CD4-positive, alpha-beta T cell (primary cell): ENCODE measurements around the gene PDE4B. TPM values are rescaled to one million over a fixed set of nuclear protein-coding genes. Genes with fewer than 3 reads are reported as not detected.

Experiments used
- ATAC-seq: fragments of 200-7000 bp; cut with Tn5 transposase; one replicate; pipeline ENCODE4 v1.10.0; 2022; ENCODE audit warnings: mild to moderate bottlenecking; ENCODE audit not compliant: poor library complexity
- CTCF ChIA-PET: fragments of 350-600 bp; sonication (Branson Sonifier 250); formaldehyde crosslinking; loops from one replicate; lab custom pipeline; 2021; ENCODE audit warnings: antibody characterized with exemption, inconsistent platforms; lab: Charles Lee
- POLR2A ChIA-PET: fragments of 350-600 bp; sonication (Branson Sonifier 250); formaldehyde crosslinking; loops from one replicate; lab custom pipeline; 2021; ENCODE audit warnings: antibody characterized with exemption, inconsistent platforms; lab: Charles Lee
- DNase-seq, 14 experiments: peaks; one replicate each; pipeline ENCODE4 v3.0.0-alpha.2; 2013 to 2020; ENCODE audit warnings: mixed read lengths in 2 of 14
- H3K27ac ChIP-seq, 2 donors: one replicate each; pipeline versions ENCODE4 v1.5.1 to v1.7.0; 2013; ENCODE audit warnings: low read length in 2 of 2, low read depth in 1 of 2, mild to moderate bottlenecking in 1 of 2
- H3K27me3 ChIP-seq, 2 experiments: 1 replicate in 1 of 2; 2 replicates in 1 of 2; pipeline versions ENCODE4 v1.6.1 to v1.7.0; 2013; ENCODE audit warnings: low read length in 2 of 2, control low read depth in 1 of 2, mild to moderate bottlenecking in 1 of 2, moderate library complexity in 1 of 2; ENCODE audit not compliant: insufficient read depth in 2 of 2, control insufficient read depth in 1 of 2
- H3K36me3 ChIP-seq: one replicate; pipeline ENCODE4 v1.6.1; 2013; ENCODE audit warnings: low read length, control low read depth; ENCODE audit not compliant: insufficient read depth
- H3K4me1 ChIP-seq: one replicate; pipeline ENCODE4 v1.6.1; 2013; ENCODE audit warnings: low read length, control low read depth; ENCODE audit not compliant: insufficient read depth
- H3K4me3 ChIP-seq: one replicate; pipeline ENCODE4 v1.5.1; 2013; ENCODE audit warnings: mild to moderate bottlenecking, low read length, moderate library complexity
- H3K9me3 ChIP-seq, 2 experiments: 1 replicate in 1 of 2; 2 replicates in 1 of 2; pipeline versions ENCODE4 v1.6.1 to v1.7.0; 2013; ENCODE audit warnings: low read length in 2 of 2, mild to moderate bottlenecking in 2 of 2, control low read depth in 1 of 2, moderate library complexity in 1 of 2; ENCODE audit not compliant: control insufficient read depth in 1 of 2, insufficient read depth in 1 of 2
- H3K27ac Mint-ChIP-seq: one replicate; pipeline ENCODE4 v1.8.0; 2020; ENCODE audit warnings: mixed read lengths
- H3K27me3 Mint-ChIP-seq: one replicate; pipeline ENCODE4 v1.8.0; 2021; ENCODE audit warnings: mixed read lengths
- H3K36me3 Mint-ChIP-seq: one replicate; pipeline ENCODE4 v1.8.0; 2021; ENCODE audit warnings: low read depth, mixed read lengths
- H3K4me1 Mint-ChIP-seq: one replicate; pipeline ENCODE4 v1.8.0; 2021; ENCODE audit warnings: low read depth, mixed read lengths
- H3K4me3 Mint-ChIP-seq: one replicate; pipeline ENCODE4 v1.8.0; 2020; ENCODE audit warnings: mild to moderate bottlenecking, mixed read lengths
- H3K9me3 Mint-ChIP-seq: one replicate; pipeline ENCODE4 v1.8.0; 2020; ENCODE audit warnings: mixed read lengths
- CTCF ChIP-seq: fragments of 200-600 bp; IDR thresholded peaks from one replicate; pipeline ENCODE4 v1.8.0; 2022; ENCODE audit warnings: antibody characterized with exemption, mild to moderate bottlenecking
- intact Hi-C, 2 experiments: fragments of 100-400 bp; cut with DNase I in 1 of 2; cut with micrococcal nuclease in 1 of 2; formaldehyde crosslinking; loops; one replicate each; pipeline versions ENCODE4 v1.15.1 to v1.9.0; 2023 to 2025; cut with DNase I, micrococcal nuclease
- total RNA-seq, 174 experiments: library from RNA in 2 of 174; stranded (reverse) in 2 of 174; gene quantifications; one replicate each; pipeline ENCODE4 v1.2.3 and lab custom pipeline; 2021 to 2026

PDE4B gene
- total RNA-seq, 2 experiments from 2014 or later = 155 to 159 TPM

- DNase-seq (peak; percentile 55 to 88 (median 68)), ATAC-seq (peak; percentile 83)
- H3K27me3 ChIP-seq = no peaks in the 10 kb centered on the region
- Mint-ChIP-seq H3K4me3 (no peak overlapping the region), H3K9me3 (no peaks in the 10 kb centered on the region), H3K27ac (no peak overlapping the region), H3K36me3 (no peaks in the 10 kb centered on the region), H3K27me3 (peaks cover 7% of the 10 kb centered on the region), H3K4me1 (peaks cover 10% of the 10 kb centered on the region)
- no peaks in the 10 kb centered on the region for H3K36me3 ChIP-seq
- intact Hi-C loops = loop anchor here (1.0 to 10.0 kb wide), 4 partner anchors 28 to 828 kb away; no protein-coding TSS in a partner anchor
- no peaks in the 10 kb centered on the region for H3K9me3 ChIP-seq
- H3K27ac ChIP-seq = no peak overlapping the region
- CTCF ChIA-PET = interaction anchor here (0.6 to 18.2 kb wide), 38 partner anchors 9 to 1007 kb away, joined by 3 to 172 read pairs (median 4); no protein-coding TSS in a partner anchor
- peak; percentile 99 for TF ChIP-seq CTCF
- H3K4me1 ChIP-seq = peaks cover 37% of the 10 kb centered on the region
- POLR2A ChIA-PET = interaction anchor here (0.8 to 2.4 kb wide), 3 partner anchors 108 to 283 kb away, joined by 3 to 16 read pairs (median 4); no protein-coding TSS in a partner anchor
- no peak overlapping the region for H3K4me3 ChIP-seq
Measured at GRCh38 chr1:66242646-66243547, 450.2 kb downstream of the PDE4B start.

GRCh38 chr1:66243548-66244130, 450.9 kb downstream of the PDE4B start:
- no peaks in the 10 kb centered on the region for H3K9me3 ChIP-seq
- no peak overlapping the region for H3K27ac Mint-ChIP-seq
- H3K36me3 Mint-ChIP-seq = no peaks in the 10 kb centered on the region
- intact Hi-C loops = loop anchor here (2.0 to 10.0 kb wide), 3 partner anchors 29 to 829 kb away; no protein-coding TSS in a partner anchor
- peaks cover 12% of the 10 kb centered on the region for H3K4me1 Mint-ChIP-seq
- H3K27me3 Mint-ChIP-seq = no peaks in the 10 kb centered on the region
- no peak overlapping the region for H3K4me3 Mint-ChIP-seq
- peaks cover 38% of the 10 kb centered on the region for H3K4me1 ChIP-seq
- CTCF ChIA-PET = interaction anchor here (0.9 to 18.2 kb wide), 11 partner anchors 17 to 287 kb away, joined by 3 to 172 read pairs (median 6); no protein-coding TSS in a partner anchor
- POLR2A ChIA-PET = interaction anchor here (2.4 kb wide), 1 partner anchor 202 kb away, joined by 16 read pairs; no protein-coding TSS in a partner anchor
- H3K36me3 ChIP-seq = no peaks in the 10 kb centered on the region
- peak in 1 of 14 experiments; percentile 23 for DNase-seq
- H3K27ac ChIP-seq = peak overlapping the region in 1 of 2 donors; percentile 9
- no peak for TF ChIP-seq CTCF
- no peaks in the 10 kb centered on the region for H3K9me3 Mint-ChIP-seq
- H3K4me3 ChIP-seq = no peak overlapping the region
- no peaks in the 10 kb centered on the region for H3K27me3 ChIP-seq
- no peak for ATAC-seq

- H3K4me1 Mint-ChIP-seq = peaks cover 12% of the 10 kb centered on the region
- ChIA-PET CTCF (interaction anchor here (1.9 to 18.2 kb wide), 2 partner anchors 38 to 201 kb away, joined by 5 to 172 read pairs; no protein-coding TSS in a partner anchor), POLR2A (interaction anchor here (2.4 kb wide), 1 partner anchor 201 kb away, joined by 16 read pairs; no protein-coding TSS in a partner anchor)
- H3K27me3 ChIP-seq = no peaks in the 10 kb centered on the region
- no peak for ATAC-seq
- no peak overlapping the region for H3K4me3 ChIP-seq
- intact Hi-C loops = loop anchor here (10.0 kb wide), 2 partner anchors 810 to 830 kb away; no protein-coding TSS in a partner anchor
- peaks cover 38% of the 10 kb centered on the region for H3K4me1 ChIP-seq
- H3K9me3 ChIP-seq = no peaks in the 10 kb centered on the region
- H3K36me3 ChIP-seq = no peaks in the 10 kb centered on the region
- no peaks in the 10 kb centered on the region for H3K9me3 Mint-ChIP-seq
- no peak overlapping the region for H3K27ac ChIP-seq
- TF ChIP-seq CTCF = no peak
- no peak overlapping the region for H3K27ac Mint-ChIP-seq
- DNase-seq = no peak
- no peaks in the 10 kb centered on the region for H3K27me3 Mint-ChIP-seq
- H3K4me3 Mint-ChIP-seq = no peak overlapping the region
- no peaks in the 10 kb centered on the region for H3K36me3 Mint-ChIP-seq
Measured at GRCh38 chr1:66244429-66244828, 451.7 kb downstream of the PDE4B start.
